Upper lobe of right lung (tissue), 1 donor: Measurements from ENCODE around the gene ADAP2. TPM values are rescaled to one million over a fixed set of nuclear protein-coding genes. Genes with fewer than 3 reads are reported as not detected.

ENCODE experiments used
- ATAC-seq: fragments of 200-7000 bp; cut with Tn5 transposase; one replicate; pipeline ENCODE4 v1.9.1; 2020; ENCODE audit warnings: mild to moderate bottlenecking, moderate library complexity
- DNase-seq: peaks from one replicate; pipeline ENCODE4 v3.0.0-alpha.2; 2020
- H3K27ac ChIP-seq: fragments of 200-600 bp; one replicate; pipeline ENCODE4 v1.8.0; 2022
- H3K27me3 ChIP-seq: fragments of 200-600 bp; one replicate; pipeline ENCODE4 v1.8.0; 2022; ENCODE audit warnings: mild to moderate bottlenecking
- H3K36me3 ChIP-seq: fragments of 200-600 bp; one replicate; pipeline ENCODE4 v1.8.0; 2022
- H3K4me1 ChIP-seq: fragments of 200-600 bp; one replicate; pipeline ENCODE4 v1.8.0; 2022
- H3K4me3 ChIP-seq: fragments of 200-600 bp; one replicate; pipeline ENCODE4 v1.8.0; 2022; ENCODE audit warnings: mild to moderate bottlenecking
- H3K9me3 ChIP-seq: fragments of 200-600 bp; one replicate; pipeline ENCODE4 v1.8.0; 2022
- CTCF ChIP-seq: fragments of 200-600 bp; IDR thresholded peaks from one replicate; pipeline ENCODE4 v1.8.0; 2022; ENCODE audit warnings: antibody characterized with exemption
- intact Hi-C: fragments of 100-400 bp; cut with DNase I; formaldehyde crosslinking; loops from one replicate; pipeline ENCODE4 v1.11.0; 2022
- long read RNA-seq: library from polyadenylated mRNA; unstranded; transcript quantifications from one replicate; pipeline ENCODE4 v2.0.0, GENCODE V29; 2021
- total RNA-seq: library from RNA; stranded (reverse); fragmentation: NEBNext Ultra II Directional; extraction: Animal tissue kit (Norgen Biotek cat#: 25700); gene quantifications from one replicate; pipeline ENCODE4 v1.2.1, GENCODE V29; 2021
- donor health status: DM: no; HTN: yes; CAD: no; lungs with severe emphysema.

ADAP2 gene
- 19.8 TPM for total RNA-seq
- long read RNA-seq, transcript ADAP2-201 (11 exons, 2,934 nt) = major isoform, 10 of 28 reads
- long read RNA-seq, partial matches to known transcripts = 1 of 28 reads
- long read RNA-seq, other reads (novel, unspliced or antisense) = 16 of 28 reads

DNA sequence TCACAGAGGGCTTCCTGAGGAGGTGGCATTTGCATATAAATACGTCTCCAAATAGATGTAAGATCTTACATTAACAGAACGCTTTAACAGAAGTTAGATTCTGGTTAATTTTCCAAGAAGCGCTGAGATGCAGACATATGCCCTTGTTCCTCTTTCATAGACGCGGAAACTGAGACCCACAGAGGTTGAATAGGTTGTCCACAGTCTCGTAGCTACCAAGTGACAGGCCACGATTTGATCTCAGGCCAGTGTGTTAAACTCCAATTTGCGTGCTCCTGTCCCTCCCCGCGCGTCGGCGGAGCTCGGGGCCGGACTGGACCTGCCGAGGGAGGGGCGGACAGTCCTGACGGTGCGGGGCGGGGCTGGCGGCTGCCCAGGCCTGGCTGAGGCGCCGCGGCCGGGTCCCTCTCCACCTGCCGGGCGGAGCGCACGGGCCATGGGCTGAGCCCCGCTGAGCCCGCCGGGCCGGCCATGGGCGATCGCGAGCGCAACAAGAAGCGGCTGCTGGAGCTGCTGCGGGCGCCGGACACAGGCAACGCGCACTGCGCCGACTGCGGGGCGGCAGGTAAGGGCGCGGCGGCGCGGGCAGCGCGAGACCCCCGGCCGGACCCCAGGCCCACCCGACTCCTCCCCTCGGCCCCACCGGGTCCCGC lies at the start of gene ADAP2:
Gene ADAP2, plus strand, starts transcription at position 402 of the 653 bp plus-strand sequence. Its CDS starts 70 bp downstream, at position 472.
- intact Hi-C loops = no loop called here

DNA sequence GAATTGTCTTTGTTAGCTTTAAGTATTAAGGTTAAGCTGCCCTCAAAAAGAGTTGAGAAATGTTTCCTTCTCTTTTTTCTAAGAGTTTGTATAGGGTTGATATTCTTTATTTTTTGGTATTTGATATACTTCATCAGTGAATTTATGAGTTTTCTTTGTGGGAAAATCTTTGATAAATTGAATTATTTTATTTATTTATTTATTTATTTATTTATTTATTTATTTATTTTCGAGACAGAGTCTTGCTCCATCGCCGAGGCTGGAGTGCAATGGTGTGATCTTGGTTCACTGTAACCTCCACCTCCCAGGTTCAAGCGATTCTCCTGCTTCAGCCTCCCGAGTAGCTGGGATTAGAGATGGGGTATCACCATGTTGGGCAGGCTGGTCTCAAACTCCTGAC lies 35.6 kb upstream of the ADAP2 start:
- no peak for DNase-seq
- ATAC-seq = no peak
- Histone ChIP-seq H3K36me3 (no peaks in the 10 kb centered on the region), H3K9me3 (no peaks in the 10 kb centered on the region), H3K27me3 (no peaks in the 10 kb centered on the region), H3K4me3 (no peak overlapping the region), H3K27ac (no peak overlapping the region), H3K4me1 (no peaks in the 10 kb centered on the region)
- no peak for TF ChIP-seq CTCF
- intact Hi-C loops = no loop called here

More for the DNA sequence above, at the start of gene ADAP2:
- TF ChIP-seq CTCF = no peak
- Histone ChIP-seq H3K27ac (peak within 1 kb of the TSS; percentile 36), H3K9me3 (no peaks in the 10 kb centered on the region), H3K27me3 (peaks cover 17% of the 10 kb centered on the region), H3K36me3 (no peaks in the 10 kb centered on the region), H3K4me3 (peak within 1 kb of the TSS; percentile 58), H3K4me1 (peaks cover 8% of the 10 kb centered on the region)
- DNase-seq (peak; percentile 89), ATAC-seq (peak; percentile 96)

DNA sequence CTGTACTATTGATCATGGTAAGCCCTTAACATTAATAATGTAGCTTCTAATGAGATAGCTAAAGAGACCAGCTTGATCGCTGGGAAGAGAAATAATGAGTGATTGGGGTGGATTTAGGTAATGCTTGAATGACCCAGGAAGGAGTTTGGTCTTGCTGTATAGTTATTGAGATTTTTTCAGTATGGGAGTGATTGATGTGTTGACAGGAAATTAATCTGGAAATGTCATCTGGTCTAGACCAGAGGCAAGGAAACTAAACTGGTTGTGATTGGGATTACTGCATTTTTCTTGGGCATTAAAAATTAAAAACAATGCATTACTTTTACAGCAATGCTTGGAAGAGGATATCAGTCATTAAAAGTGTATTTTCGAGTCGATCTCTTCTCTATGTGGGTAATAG lies 27.5 kb upstream of the ADAP2 start:
- Histone ChIP-seq H3K9me3 (no peaks in the 10 kb centered on the region), H3K4me3 (no peak overlapping the region), H3K27me3 (no peaks in the 10 kb centered on the region), H3K4me1 (no peaks in the 10 kb centered on the region), H3K36me3 (peaks cover 23% of the 10 kb centered on the region), H3K27ac (no peak overlapping the region)
- TF ChIP-seq CTCF = no peak
- intact Hi-C loops = no loop called here
- DNase-seq (no peak), ATAC-seq (no peak)

- Histone ChIP-seq H3K4me3 (no peak overlapping the region), H3K9me3 (no peaks in the 10 kb centered on the region), H3K36me3 (peaks cover 49% of the 10 kb centered on the region), H3K4me1 (no peaks in the 10 kb centered on the region), H3K27ac (no peak overlapping the region), H3K27me3 (no peaks in the 10 kb centered on the region)
- no peak for ATAC-seq
- intact Hi-C loops = no loop called here
- DNase-seq = no peak
- no peak for TF ChIP-seq CTCF
These were observed 24.4 kb upstream of the ADAP2 start for GRCh38 chr17:30897311-30897710.

DNA sequence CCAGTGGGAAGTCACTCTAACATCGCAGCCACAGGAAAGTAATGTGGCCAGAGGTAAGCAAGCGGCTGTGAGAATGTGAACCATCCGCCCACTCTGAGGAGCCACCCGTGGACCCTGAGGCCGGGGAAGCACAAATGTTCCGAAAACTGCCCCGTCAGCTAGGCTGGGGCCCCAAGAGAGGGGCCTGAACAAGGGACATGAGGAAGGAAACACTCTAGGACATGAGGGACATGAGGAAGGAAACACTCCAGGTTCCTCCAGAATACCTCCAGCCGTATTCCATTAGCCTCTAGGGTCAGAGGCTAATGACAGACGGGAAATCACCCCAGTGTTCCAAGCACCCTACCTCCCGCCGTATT lies 16.0 kb upstream of the ADAP2 start:
- Histone ChIP-seq H3K4me1 (peaks cover 14% of the 10 kb centered on the region), H3K36me3 (peaks cover 26% of the 10 kb centered on the region), H3K4me3 (peak overlapping the region; percentile 84), H3K27me3 (no peaks in the 10 kb centered on the region), H3K9me3 (no peaks in the 10 kb centered on the region), H3K27ac (peak overlapping the region; percentile 85)
- intact Hi-C loops = no loop called here
- no peak for DNase-seq
- no peak for TF ChIP-seq CTCF
- ATAC-seq = peak; percentile 61
